Keratinocyte (primary cell): ENCODE results near the gene CCDC8.

Source experiments
- CTCF ChIP-seq, 3 experiments: IDR thresholded peaks in 1 of 3; conservative IDR thresholded peaks in 1 of 3; optimal IDR thresholded peaks in 1 of 3; 2 replicates in 2 of 3; 3 replicates in 1 of 3; pipeline versions ENCODE3 to v1.5.1; 2011; ENCODE audit warnings: low read length in 3 of 3, mild to moderate bottlenecking in 3 of 3, moderate library complexity in 2 of 3, control low read depth in 1 of 3, inconsistent platforms in 1 of 3; ENCODE audit not compliant: insufficient read depth in 2 of 3; ENCODE audit errors: extremely low read depth in 1 of 3
- EZH2 ChIP-seq: IDR thresholded peaks from one replicate; pipeline ENCODE4 v1.6.1; 2012; ENCODE audit warnings: inconsistent platforms, mild to moderate bottlenecking, low read length, moderate library complexity

- no peak for TF ChIP-seq CTCF (optimal IDR thresholded peaks at IDR 0.05 in 1 of 3, IDR thresholded peaks at IDR 0.05 in 1 of 3, conservative IDR thresholded peaks at IDR 0.05 in 1 of 3; ENCODE audit: extremely low read depth in 1 of 3, insufficient read depth in 2 of 3, low read length in 3 of 3)
- TF ChIP-seq EZH2 = no peak
These were observed 32.7 kb upstream of the CCDC8 start for GRCh38 chr19:46446021-46446420.
